Measurements from ENCODE around the gene PRUNE2.

GRCh38 chr9:76654575-76654974 is 251.3 kb downstream of the PRUNE2 start:
- TF ChIP-seq POLR2A (IDR thresholded peaks at IDR 0.05) (no peak), CTCF (IDR thresholded peaks at IDR 0.05) (no peak)

Measured in Peyer's patch (tissue), 4 donors.